H1 (cell line): ENCODE data around the gene LRRC61. TPM values are rescaled to one million over a fixed set of nuclear protein-coding genes. Genes with fewer than 3 reads are reported as not detected.

Experiments
- CTCF ChIA-PET: fragments of 300-600 bp; sonication (Branson Sonifier 250); formaldehyde crosslinking; loops from one replicate; lab custom pipeline; 2021; ENCODE audit not compliant: partially characterized antibody; lab: Charles Lee
- POLR2A ChIA-PET: fragments of 300-600 bp; sonication (Branson Sonifier 250); formaldehyde crosslinking; loops from one replicate; lab custom pipeline; 2021; ENCODE audit warnings: inconsistent platforms; ENCODE audit not compliant: partially characterized antibody; lab: Charles Lee
- DNase-seq, 2 experiments: peaks; one replicate each; pipeline versions ENCODE4 v3.0.0 to v3.0.0-alpha.2; 2010 to 2022; ENCODE audit warnings: low spot score in 2 of 2, low read depth in 1 of 2, mixed read lengths in 1 of 2
- FAIRE-seq: peaks from 2 replicates; lab custom pipeline; 2011; peaks lifted over from hg19 to GRCh38; lab: Jason Lieb, UNC
- H2AFZ ChIP-seq: 2 replicates; pipeline ENCODE4 v1.8.1; 2012; ENCODE audit warnings: low read length, inconsistent platforms
- H2AK5ac ChIP-seq: 2 replicates; pipeline ENCODE4 v1.6.1; 2013; ENCODE audit warnings: low read depth, low read length
- H2BK120ac ChIP-seq: replicated peaks from 2 replicates; pipeline ENCODE3; 2013; ENCODE audit warnings: low read depth, low read length, inconsistent platforms
- H2BK12ac ChIP-seq: 2 replicates; pipeline ENCODE4 v1.6.1; 2013; ENCODE audit warnings: low read depth, low read length
- H2BK15ac ChIP-seq: 2 replicates; pipeline ENCODE4 v1.6.1; 2013; ENCODE audit warnings: low read length
- H2BK20ac ChIP-seq: 2 replicates; pipeline ENCODE4 v1.6.1; 2013; ENCODE audit warnings: low read length
- H2BK5ac ChIP-seq: 2 replicates; pipeline ENCODE4 v1.6.1; 2013; ENCODE audit warnings: low read depth, low read length
- H3K14ac ChIP-seq: 2 replicates; pipeline ENCODE4 v1.6.1; 2013; ENCODE audit warnings: inconsistent platforms; ENCODE audit not compliant: insufficient read length
- H3K18ac ChIP-seq: 2 replicates; pipeline ENCODE4 v1.6.1; 2013; ENCODE audit warnings: low read length; ENCODE audit errors: extremely low read depth
- H3K23ac ChIP-seq: 2 replicates; pipeline ENCODE4 v1.6.1; 2013; ENCODE audit warnings: inconsistent platforms; ENCODE audit not compliant: insufficient read length
- H3K23me2 ChIP-seq: 2 replicates; pipeline ENCODE4 v1.6.1; 2013; ENCODE audit warnings: low read depth, low read length
- H3K27ac ChIP-seq: 2 replicates; pipeline ENCODE4 v1.6.1; 2011; ENCODE audit warnings: low read depth, low read length, inconsistent platforms
- H3K27me3 ChIP-seq, 4 experiments: replicated peaks in 1 of 4; 1 replicate in 1 of 4; 2 replicates in 3 of 4; pipeline versions ENCODE4 v1.6.1 to v1.8.1; 2011 to 2013; ENCODE audit warnings: low read length in 3 of 4, mild to moderate bottlenecking in 3 of 4, inconsistent platforms in 2 of 4, mixed read lengths in 2 of 4, moderate library complexity in 1 of 4; ENCODE audit not compliant: control insufficient read depth in 3 of 4, insufficient read depth in 3 of 4; ENCODE audit errors: extremely low read depth in 1 of 4
- H3K36me3 ChIP-seq, 4 experiments: 2 replicates each; pipeline versions ENCODE4 v1.6.1 to v1.8.1; 2011 to 2013; ENCODE audit warnings: mild to moderate bottlenecking in 4 of 4, low read length in 3 of 4, moderate library complexity in 2 of 4, control low read depth in 1 of 4, inconsistent platforms in 1 of 4; ENCODE audit not compliant: insufficient read depth in 4 of 4, control insufficient read depth in 2 of 4
- H3K4ac ChIP-seq: replicated peaks from 2 replicates; pipeline ENCODE3; 2013; ENCODE audit warnings: low read length, low read depth, mixed read lengths, inconsistent platforms; ENCODE audit not compliant: insufficient read length
- H3K4me1 ChIP-seq, 4 experiments: replicated peaks in 1 of 4; 1 replicate in 1 of 4; 2 replicates in 3 of 4; pipeline versions ENCODE4 v1.6.1 to v1.8.1; 2011 to 2013; ENCODE audit warnings: low read length in 3 of 4, inconsistent platforms in 2 of 4, mixed read lengths in 1 of 4; ENCODE audit not compliant: insufficient read depth in 4 of 4, control insufficient read depth in 3 of 4
- H3K4me2 ChIP-seq, 2 experiments: 2 replicates each; pipeline versions ENCODE4 v1.6.1 to v1.8.1; 2011 to 2013; ENCODE audit warnings: low read depth in 2 of 2, low read length in 2 of 2, control low read depth in 1 of 2, inconsistent platforms in 1 of 2, mild to moderate bottlenecking in 1 of 2; ENCODE audit not compliant: insufficient read depth in 1 of 2
- H3K4me3 ChIP-seq, 4 experiments: fragments of 200-600, 300-600 bp in 1 of 4; sonication (generic), shearing (Covaris generic), sonication (Bioruptor Twin) in 1 of 4; 2 replicates each; pipeline versions ENCODE4 v1.5.1 to v1.8.1; 2011 to 2016; ENCODE audit warnings: low read length in 4 of 4, low read depth in 3 of 4, control low read depth in 2 of 4, inconsistent platforms in 2 of 4, mild to moderate bottlenecking in 2 of 4, mixed read lengths in 1 of 4, moderate library complexity in 1 of 4; ENCODE audit not compliant: insufficient read depth in 2 of 4; ENCODE audit errors: extremely low read depth in 1 of 4
- H3K56ac ChIP-seq: replicated peaks from 2 replicates; pipeline ENCODE3; 2013; ENCODE audit warnings: low read depth, mild to moderate bottlenecking, mixed read lengths, low read length, inconsistent platforms; ENCODE audit not compliant: insufficient read length
- H3K79me1 ChIP-seq: 2 replicates; pipeline ENCODE4 v1.6.1; 2013; ENCODE audit warnings: low read depth, low read length, control low read depth
- H3K79me2 ChIP-seq, 2 experiments: 2 replicates each; pipeline versions ENCODE4 v1.6.1 to v1.8.1; 2012 to 2013; ENCODE audit warnings: low read length in 2 of 2, mild to moderate bottlenecking in 2 of 2, inconsistent platforms in 1 of 2; ENCODE audit not compliant: insufficient read depth in 2 of 2, control insufficient read depth in 1 of 2
- H3K9ac ChIP-seq, 4 experiments: replicated peaks in 1 of 4; 1 replicate in 1 of 4; 2 replicates in 3 of 4; pipeline versions ENCODE4 v1.6.1 to v1.8.1; 2011 to 2013; ENCODE audit warnings: low read depth in 3 of 4, low read length in 3 of 4, control low read depth in 2 of 4, mild to moderate bottlenecking in 2 of 4, moderate library complexity in 2 of 4, inconsistent platforms in 1 of 4; ENCODE audit errors: extremely low read depth in 1 of 4
- H3K9me3 ChIP-seq, 2 experiments: 2 replicates each; pipeline versions ENCODE4 v1.6.1 to v1.8.1; 2012 to 2013; ENCODE audit warnings: mild to moderate bottlenecking in 2 of 2, moderate library complexity in 2 of 2, control low read depth in 1 of 2, inconsistent platforms in 1 of 2, low read depth in 1 of 2, low read length in 1 of 2, mixed read lengths in 1 of 2; ENCODE audit not compliant: insufficient read depth in 2 of 2
- H4K20me1 ChIP-seq, 2 experiments: replicated peaks in 1 of 2; 2 replicates each; pipeline versions ENCODE3 to v1.8.1; 2011 to 2013; ENCODE audit warnings: inconsistent platforms in 2 of 2, low read length in 2 of 2, mild to moderate bottlenecking in 1 of 2; ENCODE audit not compliant: insufficient read depth in 2 of 2, control insufficient read depth in 1 of 2
- H4K5ac ChIP-seq: 2 replicates; pipeline ENCODE4 v1.6.1; 2013; ENCODE audit warnings: low read length, low read depth, mixed read lengths, inconsistent platforms; ENCODE audit not compliant: insufficient read length
- H4K8ac ChIP-seq: 2 replicates; pipeline ENCODE4 v1.8.0; 2013; ENCODE audit warnings: mild to moderate bottlenecking, moderate library complexity, low read length, inconsistent platforms; ENCODE audit not compliant: insufficient read depth; ENCODE audit errors: extremely low read depth
- H4K91ac ChIP-seq: replicated peaks from 2 replicates; pipeline ENCODE3; 2013; ENCODE audit warnings: low read length, mixed read lengths, inconsistent platforms; ENCODE audit not compliant: insufficient read length
- CBX8 ChIP-seq: fragments of 300-800, 300-1000 bp; sonication (generic); IDR thresholded peaks from 2 replicates; pipeline ENCODE4 v1.7.1; 2016; ENCODE audit warnings: low read depth, low read length, borderline replicate concordance
- CHD1 ChIP-seq: IDR thresholded peaks from 2 replicates; pipeline ENCODE4 v1.6.1; 2012; ENCODE audit warnings: low read depth, low read length, improper control_type of control experiment
- HDAC2 ChIP-seq, 2 experiments: fragments of 300-600 bp in 1 of 2; sonication (generic) in 1 of 2; IDR thresholded peaks; 2 replicates each; pipeline ENCODE4 v1.6.1; 2011 to 2012; ENCODE audit warnings: low read depth in 2 of 2, low read length in 2 of 2, mild to moderate bottlenecking in 2 of 2, moderate library complexity in 2 of 2, borderline replicate concordance in 1 of 2, inconsistent platforms in 1 of 2
- JUN ChIP-seq: IDR thresholded peaks from 2 replicates; pipeline ENCODE4 v1.6.1; 2011; ENCODE audit warnings: low read depth, mild to moderate bottlenecking, improper control_type of control experiment, low read length
- SUZ12 ChIP-seq: fragments of 200-600 bp; sonication (generic); IDR thresholded peaks from 2 replicates; pipeline ENCODE4 v1.6.1; 2012; ENCODE audit warnings: mild to moderate bottlenecking, inconsistent platforms, low read length, moderate library complexity, mixed read lengths
- YY1 ChIP-seq: IDR thresholded peaks from 2 replicates; pipeline ENCODE4 v1.6.1; 2011; ENCODE audit warnings: low read depth, mild to moderate bottlenecking, low read length
- ZNF274 ChIP-seq: IDR thresholded peaks from 2 replicates; pipeline ENCODE4 v1.7.0; 2012; ENCODE audit warnings: low read length, borderline replicate concordance; ENCODE audit errors: extremely low read depth
- WGBS, 2 experiments: shearing (Covaris generic) in 1 of 2; methylation state at CpG; one replicate each; pipeline versions ENCODE4 v1.1.6 to v1.1.7; 2013 to 2015; ENCODE audit warnings: low lambda C conversion rate in 2 of 2, mixed read lengths in 2 of 2, inconsistent platforms in 1 of 2, low coverage in 1 of 2, missing lambda C conversion rate in 1 of 2; ENCODE audit not compliant: insufficient replicate concordance in 2 of 2, insufficient coverage in 1 of 2, insufficient read length in 1 of 2; ENCODE audit errors: extremely low coverage in 1 of 2, missing lambda C conversion rate in 1 of 2; 5-methylcytosine and 5-hydroxymethylcytosine counted together
- polyA plus RNA-seq, 7 experiments: library from polyadenylated mRNA; depleted of rRNA in 3 of 7; stranded (reverse) in 5 of 7; unstranded in 2 of 7; fragments of >200 nt in 5 of 7; fragments of 200-250 nt in 2 of 7; gene quantifications; 1 replicate in 5 of 7; 2 replicates in 1 of 7; 4 replicates in 1 of 7; pipeline versions ENCODE4 v1.2.1 to v1.2.3, GENCODE V29; 2011 to 2013; ENCODE audit warnings: missing spikeins in 2 of 7, mixed read lengths in 2 of 7
- total RNA-seq: library from RNA; stranded (reverse); fragmentation: NEBNext Ultra II Directional; extraction: Animal tissue kit (Norgen Biotek cat#: 25700); gene quantifications from 2 replicates; pipeline ENCODE4 v1.2.1, GENCODE V29; 2021
- TF ChIP-seq, protein P1 (sequence below), 3 experiments: IDR thresholded peaks; 1 replicate in 2 of 3; 2 replicates in 1 of 3; pipeline versions ENCODE4 v1.5.1 to v1.6.1; 2011; ENCODE audit warnings: low read length in 3 of 3, mild to moderate bottlenecking in 3 of 3, inconsistent platforms in 2 of 3, low read depth in 1 of 3, moderate library complexity in 1 of 3; ENCODE audit not compliant: insufficient read depth in 1 of 3; ENCODE audit errors: control extremely low read depth in 1 of 3

The LRRC61 gene
- total and polyA plus RNA-seq, 2 of the 8 experiments (the other 6 are each of a cell fraction or from before 2014, with no cell fraction given): 0.73 to 44.8 TPM

DNA sequence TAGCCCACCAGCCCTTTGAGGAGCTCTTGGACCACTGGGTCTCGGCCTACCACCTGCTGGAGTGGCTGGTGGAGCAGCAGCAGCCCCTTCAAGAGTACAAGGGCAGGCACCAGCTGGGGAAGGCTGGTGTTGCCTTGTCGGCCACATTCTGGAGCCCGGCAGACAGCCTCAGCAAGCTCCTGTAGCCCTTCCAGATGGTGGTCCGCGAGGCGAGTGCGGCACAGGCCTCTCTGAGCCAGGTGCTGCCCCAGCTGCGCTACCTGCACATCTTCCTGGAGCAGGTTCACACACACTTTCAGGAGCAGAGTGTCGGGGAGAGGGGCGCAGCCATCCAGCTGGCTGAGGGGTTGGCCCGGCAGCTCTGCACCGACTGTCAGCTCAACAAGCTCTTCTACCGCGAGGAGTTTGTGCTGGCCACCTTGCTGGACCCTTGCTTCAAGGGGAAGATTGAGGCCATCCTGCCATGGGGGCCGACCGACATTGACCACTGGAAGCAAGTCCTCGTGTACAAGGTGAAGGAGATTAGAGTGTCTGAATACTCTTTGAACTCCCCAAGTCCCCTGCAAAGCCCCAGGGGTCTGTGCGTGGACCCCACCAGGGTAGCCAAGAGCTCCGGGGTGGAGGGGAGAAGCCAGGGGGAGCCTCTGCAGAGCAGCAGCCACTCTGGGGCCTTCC lies 7.2 kb downstream of the LRRC61 start:
- ChIA-PET CTCF (interaction anchor here (0.6 to 1.9 kb wide), 6 partner anchors 9 to 92 kb away, joined by 3 to 8 read pairs (median 4); no protein-coding TSS in a partner anchor), POLR2A (interaction anchor here (0.7 to 2.3 kb wide), 15 partner anchors 9 to 101 kb away, joined by 3 to 22 read pairs (median 6); partner anchors contain the start of genes RARRES2 and REPIN1)
- H3K79me2 ChIP-seq: peaks cover 0 to 7% of the 10 kb centered on the region in 2 experiments; a peak in 1 of 4 replicates
- H4K91ac ChIP-seq: peak overlapping the region; percentile 96
- no peak overlapping the region for H3K4me3 ChIP-seq
- H3K4ac ChIP-seq: peak overlapping the region; percentile 41
- DNase-seq: no peak
- peak overlapping the region; percentile 98; the same call in 1 of the 2 replicates for H2BK12ac ChIP-seq
- H3K27ac ChIP-seq: peak overlapping the region; percentile 32; the same call in 1 of the 2 replicates
- H2BK20ac ChIP-seq: peak overlapping the region; percentile 93
- WGBS, 2 experiments: 94% methylated on average over 19 of the region's 19 CpGs; no CpG with 5 or more reads in 1 of the 2 experiments
- peak overlapping the region; percentile 56 for H4K5ac ChIP-seq
- no peak overlapping the region for H2AFZ ChIP-seq
- no peak overlapping the region; the same call in 1 of the 2 replicates for H4K8ac ChIP-seq
- peaks cover 2% of the 10 kb centered on the region; the same call in 1 of the 2 replicates for H3K79me1 ChIP-seq
- peak overlapping the region in 1 of 2 experiments; percentile 56; a peak in 2 of 4 replicates for H3K4me2 ChIP-seq
- H3K56ac ChIP-seq: no peak overlapping the region
- no peaks in the 10 kb centered on the region for H3K9me3 ChIP-seq
- H3K27me3 ChIP-seq: 0 out of 7 replicates have a peak, but pooled peaks cover 0 to 2% (median 0%) of the 10 kb centered on the region in 4 experiments
- H3K23me2 ChIP-seq: no peaks in the 10 kb centered on the region
- peaks cover 11 to 31% (median 21%) of the 10 kb centered on the region in 4 experiments for H3K4me1 ChIP-seq
- H2BK5ac ChIP-seq: peak overlapping the region; percentile 96
- no peak overlapping the region for H3K9ac ChIP-seq
- peak overlapping the region; percentile 97 for H3K18ac ChIP-seq
- no peak overlapping the region for H3K14ac ChIP-seq
- peak overlapping the region; percentile 79 for H2BK120ac ChIP-seq
- H3K23ac ChIP-seq: no peak overlapping the region
- peak overlapping the region; percentile 69; the same call in 1 of the 2 replicates for H2AK5ac ChIP-seq
- H3K36me3 ChIP-seq: peaks cover 5 to 12% (median 8%) of the 10 kb centered on the region in 4 experiments; a peak in 7 of 8 replicates
- no peaks in the 10 kb centered on the region for H4K20me1 ChIP-seq
- no peak for FAIRE-seq
- H2BK15ac ChIP-seq: peak overlapping the region; percentile 88; the same call in 1 of the 2 replicates
- TF ChIP-seq CBX8 (no peak), ZNF274 (no peak), CHD1 (no peak), HDAC2 (IDR thresholded peaks at IDR 0.05; ENCODE audit: borderline replicate concordance in 1 of 2, low read depth in 2 of 2, low read length in 2 of 2) (no peak), JUN (no peak), SUZ12 (no peak), YY1 (no peak)
- TF ChIP-seq, protein P1, sequence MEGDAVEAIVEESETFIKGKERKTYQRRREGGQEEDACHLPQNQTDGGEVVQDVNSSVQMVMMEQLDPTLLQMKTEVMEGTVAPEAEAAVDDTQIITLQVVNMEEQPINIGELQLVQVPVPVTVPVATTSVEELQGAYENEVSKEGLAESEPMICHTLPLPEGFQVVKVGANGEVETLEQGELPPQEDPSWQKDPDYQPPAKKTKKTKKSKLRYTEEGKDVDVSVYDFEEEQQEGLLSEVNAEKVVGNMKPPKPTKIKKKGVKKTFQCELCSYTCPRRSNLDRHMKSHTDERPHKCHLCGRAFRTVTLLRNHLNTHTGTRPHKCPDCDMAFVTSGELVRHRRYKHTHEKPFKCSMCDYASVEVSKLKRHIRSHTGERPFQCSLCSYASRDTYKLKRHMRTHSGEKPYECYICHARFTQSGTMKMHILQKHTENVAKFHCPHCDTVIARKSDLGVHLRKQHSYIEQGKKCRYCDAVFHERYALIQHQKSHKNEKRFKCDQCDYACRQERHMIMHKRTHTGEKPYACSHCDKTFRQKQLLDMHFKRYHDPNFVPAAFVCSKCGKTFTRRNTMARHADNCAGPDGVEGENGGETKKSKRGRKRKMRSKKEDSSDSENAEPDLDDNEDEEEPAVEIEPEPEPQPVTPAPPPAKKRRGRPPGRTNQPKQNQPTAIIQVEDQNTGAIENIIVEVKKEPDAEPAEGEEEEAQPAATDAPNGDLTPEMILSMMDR (IDR thresholded peaks at IDR 0.05; ENCODE audit: control extremely low read depth in 1 of 3, insufficient read depth in 1 of 3, low read depth in 1 of 3, low read length in 3 of 3): no peak
